Left lung (tissue), 10 donors: ENCODE results near the gene IRF9. TPM values are rescaled to one million over a fixed set of nuclear protein-coding genes. Genes with fewer than 3 reads are reported as not detected.

ENCODE experiments used
- ATAC-seq: fragments of 200-7000 bp; cut with Tn5 transposase; one replicate; pipeline ENCODE4 v1.9.1; 2020; ENCODE audit warnings: moderate library complexity
- DNase-seq, 4 donors: peaks; one replicate each; pipeline ENCODE4 v3.0.0-alpha.2; 2013 to 2020
- H3K27ac ChIP-seq, 2 donors: fragments of 200-600 bp; sonication (generic) in 1 of 2; one replicate each; pipeline versions ENCODE4 v1.5.0 to v1.8.0; 2020 to 2021
- H3K27me3 ChIP-seq, 2 donors: fragments of 200-600 bp; sonication (generic) in 1 of 2; one replicate each; pipeline versions ENCODE4 v1.5.0 to v1.8.0; 2020 to 2021
- H3K36me3 ChIP-seq, 2 donors: fragments of 200-600 bp; sonication (generic) in 1 of 2; one replicate each; pipeline versions ENCODE4 v1.5.0 to v1.8.0; 2020 to 2021
- H3K4me1 ChIP-seq, 2 donors: fragments of 200-600 bp; one replicate each; pipeline ENCODE4 v1.8.0; 2021
- H3K4me3 ChIP-seq, 2 donors: fragments of 200-600 bp; sonication (generic) in 1 of 2; one replicate each; pipeline versions ENCODE4 v1.5.0 to v1.8.0; 2020 to 2021; ENCODE audit warnings: mild to moderate bottlenecking in 1 of 2
- H3K9me3 ChIP-seq, 2 donors: fragments of 200-600 bp; sonication (generic) in 1 of 2; one replicate each; pipeline versions ENCODE4 v1.5.0 to v1.8.0; 2020 to 2021
- intact Hi-C, 2 donors: fragments of 100-400 bp; cut with DNase I; formaldehyde crosslinking; loops; one replicate each; pipeline versions ENCODE4 v1.11.2 to v1.14.2; 2022
- polyA plus RNA-seq, 6 donors: library from polyadenylated mRNA; unstranded; fragments of 120-200 nt; gene quantifications; one replicate each; pipeline ENCODE4 v1.2.1, GENCODE V29; 2013; ENCODE audit not compliant: insufficient read length in 6 of 6
- total RNA-seq, 2 donors: library from RNA; stranded (reverse); fragmentation: NEBNext Ultra II Directional; extraction: Animal tissue kit (Norgen Biotek cat#: 25700); gene quantifications; one replicate each; pipeline ENCODE4 v1.2.1, GENCODE V29; 2021
- TF ChIP-seq, protein P1 (sequence below), 2 donors: fragments of 200-600 bp; sonication (generic) in 1 of 2; IDR thresholded peaks; one replicate each; pipeline versions ENCODE4 v1.5.0 to v1.8.0; 2021; ENCODE audit warnings: antibody characterized with exemption in 2 of 2
- donor health status: DM: no; HTN: yes; CAD: no.
- donor health status: DM: no; HTN: no; CAD: no.

IRF9 gene
- total and polyA plus RNA-seq, 8 donors, result 53.4 to 131 (median 64.3) TPM

DNA sequence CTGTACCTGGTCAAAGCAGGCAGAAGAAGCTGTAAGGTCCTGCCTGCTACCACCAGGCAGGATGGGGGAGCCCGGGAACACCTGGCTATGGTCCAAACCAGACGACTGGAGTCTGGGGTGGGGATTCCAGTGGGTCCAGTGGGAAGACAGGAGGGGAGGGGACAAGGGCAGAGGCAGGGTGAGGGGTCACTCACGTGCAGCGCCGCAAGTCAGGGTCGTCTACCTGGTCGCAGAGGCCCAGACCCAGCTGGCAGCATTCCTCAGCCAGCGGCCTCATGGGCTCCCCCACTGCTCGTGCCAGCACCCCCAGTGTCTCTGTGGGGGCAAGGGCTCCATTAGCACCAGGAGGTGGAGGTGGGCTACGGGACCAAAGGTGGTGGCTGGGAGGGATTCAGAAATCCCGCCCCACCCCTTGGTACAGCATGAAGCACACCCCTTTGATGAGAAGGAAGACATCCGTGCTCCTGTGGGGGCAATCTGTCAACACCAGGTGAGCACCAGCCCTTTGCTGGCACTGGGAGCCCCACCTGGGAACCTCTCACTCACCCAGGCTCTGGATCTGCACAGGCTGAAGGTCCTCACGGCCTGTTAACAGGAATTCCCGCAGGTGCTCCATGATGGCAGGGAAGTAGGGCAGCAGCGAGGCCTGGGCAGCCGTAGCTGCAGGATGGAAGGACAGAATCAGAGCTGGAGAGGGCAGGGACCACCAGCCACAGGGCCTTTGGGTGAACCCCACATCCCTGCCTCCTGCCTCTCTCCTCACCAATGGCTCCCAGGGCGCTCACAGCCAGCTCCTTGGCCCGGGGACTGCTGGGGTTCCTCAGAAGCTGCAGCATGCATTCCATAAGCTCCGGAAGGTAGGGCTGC lies 23.3 kb downstream of the IRF9 start:
- intact Hi-C loops, result no loop called here
- H3K27me3 ChIP-seq, result no peaks in the 10 kb centered on the region
- TF ChIP-seq, protein P1, sequence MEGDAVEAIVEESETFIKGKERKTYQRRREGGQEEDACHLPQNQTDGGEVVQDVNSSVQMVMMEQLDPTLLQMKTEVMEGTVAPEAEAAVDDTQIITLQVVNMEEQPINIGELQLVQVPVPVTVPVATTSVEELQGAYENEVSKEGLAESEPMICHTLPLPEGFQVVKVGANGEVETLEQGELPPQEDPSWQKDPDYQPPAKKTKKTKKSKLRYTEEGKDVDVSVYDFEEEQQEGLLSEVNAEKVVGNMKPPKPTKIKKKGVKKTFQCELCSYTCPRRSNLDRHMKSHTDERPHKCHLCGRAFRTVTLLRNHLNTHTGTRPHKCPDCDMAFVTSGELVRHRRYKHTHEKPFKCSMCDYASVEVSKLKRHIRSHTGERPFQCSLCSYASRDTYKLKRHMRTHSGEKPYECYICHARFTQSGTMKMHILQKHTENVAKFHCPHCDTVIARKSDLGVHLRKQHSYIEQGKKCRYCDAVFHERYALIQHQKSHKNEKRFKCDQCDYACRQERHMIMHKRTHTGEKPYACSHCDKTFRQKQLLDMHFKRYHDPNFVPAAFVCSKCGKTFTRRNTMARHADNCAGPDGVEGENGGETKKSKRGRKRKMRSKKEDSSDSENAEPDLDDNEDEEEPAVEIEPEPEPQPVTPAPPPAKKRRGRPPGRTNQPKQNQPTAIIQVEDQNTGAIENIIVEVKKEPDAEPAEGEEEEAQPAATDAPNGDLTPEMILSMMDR (IDR thresholded peaks at IDR 0.05), result no peak
- H3K27ac ChIP-seq, result no peak overlapping the region
- H3K36me3 ChIP-seq, result peaks cover 0 to 81% of the 10 kb centered on the region in 2 donors
- H3K4me1 ChIP-seq, result peaks cover 6 to 24% of the 10 kb centered on the region in 2 donors
- no peaks in the 10 kb centered on the region for H3K9me3 ChIP-seq
- DNase-seq (peak in 1 of 4 donors; percentile 70), ATAC-seq (no peak)
- no peak overlapping the region for H3K4me3 ChIP-seq

DNA sequence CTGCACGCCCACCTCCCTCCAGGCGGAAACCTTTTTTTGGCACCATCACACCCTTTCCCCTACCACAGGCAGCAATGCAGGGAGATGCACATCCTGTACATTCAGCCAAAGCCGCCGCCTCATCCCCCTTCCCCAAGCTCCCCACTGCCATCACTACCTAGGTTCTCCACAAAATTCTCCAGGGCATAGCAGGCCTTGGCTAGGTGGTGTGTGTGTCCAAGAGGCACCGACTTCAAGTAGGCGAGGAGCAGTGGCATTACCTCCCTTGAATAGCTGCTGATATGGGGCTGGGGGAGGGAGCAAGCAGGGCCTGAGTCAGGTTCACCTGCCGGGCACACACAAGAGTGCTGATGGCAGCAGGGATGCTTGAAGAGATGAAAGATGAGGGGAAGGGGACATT lies 24.0 kb downstream of the IRF9 start:
- DNase-seq (peak in 1 of 4 donors; percentile 38), ATAC-seq (no peak)
- Histone ChIP-seq H3K9me3 (no peaks in the 10 kb centered on the region), H3K27ac (no peak overlapping the region), H3K36me3 (peaks cover 0 to 80% of the 10 kb centered on the region in 2 donors), H3K4me3 (no peak overlapping the region), H3K27me3 (no peaks in the 10 kb centered on the region), H3K4me1 (peaks cover 6 to 29% of the 10 kb centered on the region in 2 donors)
- intact Hi-C loops, result no loop called here
- TF ChIP-seq, protein P1 (IDR thresholded peaks at IDR 0.05), result no peak

DNA sequence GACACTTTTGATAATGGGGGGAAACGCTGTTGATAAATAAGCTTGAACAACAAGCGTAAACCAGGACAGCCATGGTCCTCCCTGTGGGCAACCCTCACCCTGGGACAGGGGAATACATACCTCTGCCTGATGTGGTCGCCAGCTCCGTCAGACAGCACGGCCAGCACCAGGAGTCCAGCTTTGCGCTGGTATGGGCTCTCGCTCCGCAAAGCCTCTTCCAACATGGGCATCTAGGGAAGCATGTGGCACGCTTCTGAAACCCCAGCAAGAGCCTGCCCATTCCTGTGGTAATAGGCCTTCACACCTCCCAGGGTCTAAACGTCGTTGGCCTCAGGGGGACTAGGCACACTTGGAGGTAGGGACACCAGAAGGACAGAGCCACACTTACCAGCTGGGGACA lies 24.7 kb downstream of the IRF9 start:
- TF ChIP-seq, protein P1 (IDR thresholded peaks at IDR 0.05), result no peak
- ATAC-seq, result no peak

DNA sequence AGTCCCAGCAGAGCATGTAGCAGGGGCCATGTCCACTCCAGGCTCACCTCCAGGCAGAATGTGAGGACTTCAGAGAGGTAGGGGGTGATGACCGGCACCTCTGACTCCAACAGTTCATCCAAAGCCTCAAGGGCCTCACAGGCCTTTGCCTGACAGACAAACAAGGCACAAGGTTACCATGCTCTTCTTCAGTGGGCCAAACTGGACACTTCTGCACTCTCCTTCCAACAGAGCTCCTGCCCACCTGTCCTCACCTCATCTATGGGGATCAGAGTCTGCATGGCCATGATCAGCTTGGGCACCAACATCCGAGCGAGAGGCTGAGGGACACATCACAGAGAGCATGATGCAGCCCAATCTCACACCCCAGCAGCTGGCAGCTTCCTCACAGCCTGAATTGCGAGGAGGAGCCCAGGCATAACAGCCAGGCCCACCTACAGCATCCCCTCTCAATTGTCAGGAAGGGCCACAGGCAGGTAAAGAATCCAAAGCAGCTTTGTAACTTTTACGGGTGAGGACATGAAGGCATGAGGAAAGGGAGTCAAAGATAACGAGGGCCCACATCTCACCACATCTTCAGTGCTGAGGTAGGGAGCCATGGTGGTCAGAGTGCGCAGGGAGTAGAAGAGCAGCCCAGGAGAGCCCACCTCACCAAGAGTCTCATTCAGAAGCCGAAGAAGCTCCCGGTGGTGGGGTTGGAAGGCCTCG lies 25.9 kb downstream of the IRF9 start:
- H3K36me3 ChIP-seq, result peaks cover 0 to 78% of the 10 kb centered on the region in 2 donors
- H3K4me3 ChIP-seq, result peak overlapping the region in 1 of 2 donors; percentile 74

More for the DNA sequence above, 24.7 kb downstream of the IRF9 start:
- Histone ChIP-seq H3K27me3 (no peaks in the 10 kb centered on the region), H3K27ac (no peak overlapping the region), H3K36me3 (peaks cover 0 to 80% of the 10 kb centered on the region in 2 donors), H3K4me1 (peaks cover 6 to 29% of the 10 kb centered on the region in 2 donors), H3K4me3 (no peak overlapping the region), H3K9me3 (no peaks in the 10 kb centered on the region)
- intact Hi-C loops, result no loop called here
- DNase-seq, result no peak

More for the DNA sequence above, 25.9 kb downstream of the IRF9 start:
- H3K27ac ChIP-seq, result no peak overlapping the region
- no peaks in the 10 kb centered on the region for H3K9me3 ChIP-seq
- ATAC-seq (no peak), DNase-seq (no peak)
- intact Hi-C loops, result no loop called here
- peaks cover 6 to 29% of the 10 kb centered on the region in 2 donors for H3K4me1 ChIP-seq
- TF ChIP-seq, protein P1 (IDR thresholded peaks at IDR 0.05), result no peak
- H3K27me3 ChIP-seq, result no peaks in the 10 kb centered on the region
